ENCODE data around the gene FYCO1. TPM values are rescaled to one million over a fixed set of nuclear protein-coding genes. Genes with fewer than 3 reads are reported as not detected.

The FYCO1 gene
- total and polyA plus RNA-seq, 10 of the 15 experiments (the other 5 are each of a cell fraction or from before 2014, with no cell fraction given) = 1.5 to 8.4 (median 6.5) TPM

DNA sequence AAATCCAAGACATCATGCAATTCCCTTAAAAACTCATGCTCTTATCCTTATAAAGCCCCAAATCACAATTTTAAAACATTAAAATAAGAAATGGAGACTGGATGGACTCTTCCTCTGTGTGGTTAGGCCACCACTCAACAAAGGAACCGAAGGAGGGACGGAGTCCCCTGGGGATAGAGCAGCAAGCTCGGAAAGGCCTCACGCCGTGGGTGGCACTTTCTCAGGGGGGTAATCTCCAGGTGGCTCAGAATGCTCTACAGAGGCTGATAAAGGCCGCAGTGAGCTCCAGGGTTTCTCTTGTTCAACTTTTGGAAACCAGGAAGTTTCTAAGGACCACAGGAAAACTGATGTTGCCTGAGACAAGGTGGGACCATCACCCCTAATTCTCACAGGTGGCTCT, 86.1 kb downstream of the FYCO1 start (continued):
- TF ChIP-seq SUZ12 (IDR thresholded peaks at IDR 0.05; ENCODE audit: unreplicated experiment) (no peak), CHD2 (IDR thresholded peaks at IDR 0.05; ENCODE audit: borderline replicate concordance, low read depth, low read length) (no peak), CHD4 (IDR thresholded peaks at IDR 0.05) (no peak), TCF3 (IDR thresholded peaks at IDR 0.05; ENCODE audit: borderline replicate concordance, insufficient read depth, low read depth, low read length) (no peak), WRNIP1 (IDR thresholded peaks at IDR 0.05; ENCODE audit: borderline replicate concordance, low read depth, low read length) (no peak), RUNX3 (IDR thresholded peaks at IDR 0.05; ENCODE audit: low read length) (peak; percentile 73), MEF2B (IDR thresholded peaks at IDR 0.05; ENCODE audit: partially characterized antibody, poor library complexity, severe bottlenecking) (peak; percentile 97), ZNF274 (IDR thresholded peaks at IDR 0.05; ENCODE audit: insufficient read depth, insufficient read length) (no peak), ZNF687 (IDR thresholded peaks at IDR 0.05) (peak; percentile 84), ZSCAN29 (IDR thresholded peaks at IDR 0.05) (no peak), DPF2 (IDR thresholded peaks at IDR 0.05) (0 out of 2 replicates have a peak, but pooled peaks have one; percentile 27), SPI1 (IDR thresholded peaks at IDR 0.05; ENCODE audit: borderline replicate concordance, insufficient read depth, low read depth, low read length) (0 out of 2 replicates have a peak, but pooled peaks have one; percentile 3), FOXK2 (IDR thresholded peaks at IDR 0.05) (no peak), POLR2AphosphoS5 (IDR thresholded peaks at IDR 0.05; ENCODE audit: low read length) (no peak), ATF2 (IDR thresholded peaks at IDR 0.05; ENCODE audit: low read length) (no peak), EED (IDR thresholded peaks at IDR 0.05; ENCODE audit: low read depth) (peak; percentile 85), PAX8 (IDR thresholded peaks at IDR 0.05) (no peak), EP300 (IDR thresholded peaks at IDR 0.05; ENCODE audit: borderline replicate concordance in 1 of 2, control insufficient read depth in 1 of 2, low read depth in 2 of 2, low read length in 2 of 2) (no peak), ELK1 (IDR thresholded peaks at IDR 0.05; ENCODE audit: low read depth, low read length) (no peak), NFXL1 (IDR thresholded peaks at IDR 0.05; ENCODE audit: borderline replicate concordance) (no peak), BACH1 (IDR thresholded peaks at IDR 0.05; ENCODE audit: borderline replicate concordance) (no peak), BHLHE40 (IDR thresholded peaks at IDR 0.05; ENCODE audit: borderline replicate concordance in 1 of 2, low read depth in 2 of 2, low read length in 1 of 2) (peak; percentile 17 to 18; a peak in 1 of 4 replicates), YY1 (IDR thresholded peaks at IDR 0.05; ENCODE audit: low read depth, low read length) (no peak)
- TF ChIP-seq, protein P1, sequence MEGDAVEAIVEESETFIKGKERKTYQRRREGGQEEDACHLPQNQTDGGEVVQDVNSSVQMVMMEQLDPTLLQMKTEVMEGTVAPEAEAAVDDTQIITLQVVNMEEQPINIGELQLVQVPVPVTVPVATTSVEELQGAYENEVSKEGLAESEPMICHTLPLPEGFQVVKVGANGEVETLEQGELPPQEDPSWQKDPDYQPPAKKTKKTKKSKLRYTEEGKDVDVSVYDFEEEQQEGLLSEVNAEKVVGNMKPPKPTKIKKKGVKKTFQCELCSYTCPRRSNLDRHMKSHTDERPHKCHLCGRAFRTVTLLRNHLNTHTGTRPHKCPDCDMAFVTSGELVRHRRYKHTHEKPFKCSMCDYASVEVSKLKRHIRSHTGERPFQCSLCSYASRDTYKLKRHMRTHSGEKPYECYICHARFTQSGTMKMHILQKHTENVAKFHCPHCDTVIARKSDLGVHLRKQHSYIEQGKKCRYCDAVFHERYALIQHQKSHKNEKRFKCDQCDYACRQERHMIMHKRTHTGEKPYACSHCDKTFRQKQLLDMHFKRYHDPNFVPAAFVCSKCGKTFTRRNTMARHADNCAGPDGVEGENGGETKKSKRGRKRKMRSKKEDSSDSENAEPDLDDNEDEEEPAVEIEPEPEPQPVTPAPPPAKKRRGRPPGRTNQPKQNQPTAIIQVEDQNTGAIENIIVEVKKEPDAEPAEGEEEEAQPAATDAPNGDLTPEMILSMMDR (IDR thresholded peaks at IDR 0.05 in 2 of 3, conservative IDR thresholded peaks at IDR 0.05 in 1 of 3; ENCODE audit: control insufficient read depth in 2 of 3, extremely low read depth in 1 of 3, insufficient read depth in 1 of 3, low read depth in 3 of 3, low read length in 3 of 3) = no peak

Data from GM12878 (cell line).